Measurements from ENCODE around the gene PPARG.
"Not testable (repeated sequence)": the region's sequence is repeated elsewhere in the genome, so short reads cannot be mapped to it uniquely, and the experiment has no call there.

The PPARG gene

DNA sequence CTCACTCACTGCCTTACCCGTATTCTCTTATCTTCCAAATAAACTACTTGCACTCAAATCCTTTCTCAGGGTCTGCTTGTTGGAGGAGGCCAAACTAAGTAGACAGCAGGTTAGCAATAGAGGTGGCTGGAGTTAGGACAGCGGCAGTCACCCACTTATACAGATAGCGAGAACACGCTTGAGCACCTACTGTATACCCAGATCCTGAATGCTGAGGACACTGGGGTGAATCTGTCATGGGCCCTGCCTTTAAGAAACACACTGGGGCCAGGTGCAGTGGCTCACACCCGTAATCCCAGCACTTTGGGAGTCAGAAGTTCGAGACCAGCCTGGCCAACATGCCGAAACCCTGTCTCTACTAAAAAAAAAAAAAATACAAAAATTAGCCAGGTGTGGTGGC is 157.4 kb downstream of the PPARG start:
- no peak overlapping the region for H3K27ac ChIP-seq (ENCODE audit: low read length)
- no peaks in the 10 kb centered on the region for H4K20me1 ChIP-seq (ENCODE audit: insufficient read depth, low read length)
- no peaks in the 10 kb centered on the region for H3K79me2 ChIP-seq (ENCODE audit: insufficient read depth, low read length)
- H2AFZ ChIP-seq (ENCODE audit: low read depth, low read length), result no peak overlapping the region
- H3K4me1 ChIP-seq (ENCODE audit: insufficient read depth, low read length), result no peaks in the 10 kb centered on the region
- no peaks in the 10 kb centered on the region for H3K36me3 ChIP-seq (ENCODE audit: insufficient read depth, low read length)
- H3K9ac ChIP-seq (ENCODE audit: low read depth, low read length), result no peak overlapping the region
- no peak overlapping the region for H3K4me2 ChIP-seq (ENCODE audit: insufficient read depth, low read length)
- no peak for ATAC-seq (ENCODE audit: insufficient read depth, low read depth)
- peaks cover under 1% of the 10 kb centered on the region for H3K9me3 ChIP-seq (ENCODE audit: insufficient read depth, low read length, severe bottlenecking)
- no peak for TF ChIP-seq EZH2 (IDR thresholded peaks at IDR 0.05; ENCODE audit: borderline replicate concordance, low read depth, low read length, severe bottlenecking)
- TF ChIP-seq, protein P1, sequence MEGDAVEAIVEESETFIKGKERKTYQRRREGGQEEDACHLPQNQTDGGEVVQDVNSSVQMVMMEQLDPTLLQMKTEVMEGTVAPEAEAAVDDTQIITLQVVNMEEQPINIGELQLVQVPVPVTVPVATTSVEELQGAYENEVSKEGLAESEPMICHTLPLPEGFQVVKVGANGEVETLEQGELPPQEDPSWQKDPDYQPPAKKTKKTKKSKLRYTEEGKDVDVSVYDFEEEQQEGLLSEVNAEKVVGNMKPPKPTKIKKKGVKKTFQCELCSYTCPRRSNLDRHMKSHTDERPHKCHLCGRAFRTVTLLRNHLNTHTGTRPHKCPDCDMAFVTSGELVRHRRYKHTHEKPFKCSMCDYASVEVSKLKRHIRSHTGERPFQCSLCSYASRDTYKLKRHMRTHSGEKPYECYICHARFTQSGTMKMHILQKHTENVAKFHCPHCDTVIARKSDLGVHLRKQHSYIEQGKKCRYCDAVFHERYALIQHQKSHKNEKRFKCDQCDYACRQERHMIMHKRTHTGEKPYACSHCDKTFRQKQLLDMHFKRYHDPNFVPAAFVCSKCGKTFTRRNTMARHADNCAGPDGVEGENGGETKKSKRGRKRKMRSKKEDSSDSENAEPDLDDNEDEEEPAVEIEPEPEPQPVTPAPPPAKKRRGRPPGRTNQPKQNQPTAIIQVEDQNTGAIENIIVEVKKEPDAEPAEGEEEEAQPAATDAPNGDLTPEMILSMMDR (IDR thresholded peaks at IDR 0.05; ENCODE audit: borderline replicate concordance, extremely low read depth, low read length, poor library complexity, severe bottlenecking), result no peak
- DNase-seq, result no peak
- no peak overlapping the region for H3K4me3 ChIP-seq (ENCODE audit: low read depth in 1 of 2, low read length in 2 of 2)
- H3K27me3 ChIP-seq (ENCODE audit: insufficient read depth, low read length, poor library complexity), result no peaks in the 10 kb centered on the region

DNA sequence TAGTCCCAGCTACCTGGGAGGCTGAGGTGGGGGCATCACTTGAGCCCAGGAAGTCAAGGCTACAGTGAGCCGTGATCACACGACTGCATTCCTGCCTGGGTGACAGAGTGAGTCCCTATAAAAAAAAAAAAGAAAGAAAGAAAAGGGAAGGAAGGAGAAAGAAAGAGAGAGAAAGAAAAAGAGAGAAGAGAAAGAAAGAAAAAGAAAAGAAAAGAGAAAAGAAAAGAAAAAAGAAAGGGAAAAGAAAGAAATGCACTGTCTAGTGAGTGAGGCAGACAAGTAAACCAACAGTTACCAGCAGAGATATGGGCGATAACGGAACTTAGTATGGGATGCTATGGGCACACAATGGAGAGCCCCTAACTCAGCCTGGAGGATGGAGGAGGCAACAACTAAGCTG is 158.2 kb downstream of the PPARG start:
- DNase-seq, result no peak
- H2AFZ ChIP-seq (ENCODE audit: low read depth, low read length), result no peak overlapping the region
- no peak for ATAC-seq (ENCODE audit: insufficient read depth, low read depth)
- no peak overlapping the region for H3K27ac ChIP-seq (ENCODE audit: low read length)
- TF ChIP-seq EZH2 (IDR thresholded peaks at IDR 0.05; ENCODE audit: borderline replicate concordance, low read depth, low read length, severe bottlenecking), result no peak
- TF ChIP-seq, protein P1 (IDR thresholded peaks at IDR 0.05; ENCODE audit: borderline replicate concordance, extremely low read depth, low read length, poor library complexity, severe bottlenecking), result no peak
- H3K36me3 ChIP-seq (ENCODE audit: insufficient read depth, low read length), result no peaks in the 10 kb centered on the region
- H3K9me3 ChIP-seq (ENCODE audit: insufficient read depth, low read length, severe bottlenecking), result peaks cover 7% of the 10 kb centered on the region
- H3K27me3 ChIP-seq (ENCODE audit: insufficient read depth, low read length, poor library complexity), result no peaks in the 10 kb centered on the region
- no peaks in the 10 kb centered on the region for H4K20me1 ChIP-seq (ENCODE audit: insufficient read depth, low read length)
- no peaks in the 10 kb centered on the region for H3K4me1 ChIP-seq (ENCODE audit: insufficient read depth, low read length)
- H3K9ac ChIP-seq (ENCODE audit: low read depth, low read length), result no peak overlapping the region
- no peaks in the 10 kb centered on the region for H3K79me2 ChIP-seq (ENCODE audit: insufficient read depth, low read length)
- H3K4me2 ChIP-seq (ENCODE audit: insufficient read depth, low read length), result no peak overlapping the region
- no peak overlapping the region for H3K4me3 ChIP-seq (ENCODE audit: low read depth in 1 of 2, low read length in 2 of 2)

DNA sequence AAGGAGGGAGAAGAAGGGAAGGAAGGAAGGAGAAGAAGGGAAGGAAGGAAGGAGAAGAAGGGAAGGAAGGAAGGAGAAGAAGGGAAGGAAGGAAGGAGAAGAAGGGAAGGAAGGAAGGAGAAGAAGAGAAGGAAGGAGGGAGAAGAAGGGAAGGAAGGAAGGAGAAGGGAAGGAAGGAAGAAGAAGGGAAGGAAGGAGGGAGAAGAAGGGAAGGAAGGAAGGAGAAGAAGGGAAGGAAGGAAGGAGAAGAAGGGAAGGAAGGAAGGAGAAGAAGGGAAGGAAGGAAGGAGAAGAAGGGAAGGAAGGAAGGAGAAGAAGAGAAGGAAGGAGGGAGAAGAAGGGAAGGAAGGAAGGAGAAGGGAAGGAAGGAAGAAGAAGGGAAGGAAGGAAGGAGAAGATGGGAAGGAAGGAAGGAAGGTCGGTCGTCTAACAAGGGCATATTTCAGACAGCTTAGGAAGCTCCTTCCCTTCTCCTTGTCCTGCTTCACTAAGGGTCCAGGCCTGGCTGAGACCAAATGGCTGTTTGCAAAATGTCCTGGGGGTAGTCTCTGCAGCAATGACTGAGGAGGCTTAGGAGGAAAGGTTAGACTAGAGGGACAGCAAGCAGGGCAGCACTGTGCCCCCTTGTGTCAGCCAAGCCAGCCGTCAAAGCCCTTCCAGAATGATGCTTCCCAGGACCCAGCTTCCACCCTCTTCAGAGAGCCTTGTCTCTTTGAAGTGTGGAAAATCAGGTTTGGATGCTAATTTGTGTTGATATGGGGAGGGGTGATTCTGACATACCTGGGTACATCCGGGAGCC is 159.7 kb downstream of the PPARG start:
- H3K4me3 ChIP-seq (ENCODE audit: low read depth in 1 of 2, low read length in 2 of 2); H3K9me3 ChIP-seq (ENCODE audit: insufficient read depth, low read length, severe bottlenecking); DNase-seq; H3K36me3 ChIP-seq (ENCODE audit: insufficient read depth, low read length); H3K4me1 ChIP-seq (ENCODE audit: insufficient read depth, low read length); H2AFZ ChIP-seq (ENCODE audit: low read depth, low read length); H4K20me1 ChIP-seq (ENCODE audit: insufficient read depth, low read length); H3K27ac ChIP-seq (ENCODE audit: low read length); ATAC-seq (ENCODE audit: insufficient read depth, low read depth); H3K9ac ChIP-seq (ENCODE audit: low read depth, low read length); H3K27me3 ChIP-seq (ENCODE audit: insufficient read depth, low read length, poor library complexity); H3K4me2 ChIP-seq (ENCODE audit: insufficient read depth, low read length); H3K79me2 ChIP-seq (ENCODE audit: insufficient read depth, low read length): not testable (repeated sequence)
- TF ChIP-seq, protein P1 (IDR thresholded peaks at IDR 0.05; ENCODE audit: borderline replicate concordance, extremely low read depth, low read length, poor library complexity, severe bottlenecking), result peak; percentile 19
